ENCODE data around the gene STMP1.

The STMP1 gene

GRCh38 chr7:135719688-135720087 is 57.4 kb downstream of the STMP1 start:
- DNase-seq (ENCODE audit: low read depth, low spot score), result no peak

- DNase-seq (ENCODE audit: low read depth, low spot score), result no peak
Measured at GRCh38 chr7:135721198-135721820, 59.0 kb downstream of the STMP1 start.

DNA sequence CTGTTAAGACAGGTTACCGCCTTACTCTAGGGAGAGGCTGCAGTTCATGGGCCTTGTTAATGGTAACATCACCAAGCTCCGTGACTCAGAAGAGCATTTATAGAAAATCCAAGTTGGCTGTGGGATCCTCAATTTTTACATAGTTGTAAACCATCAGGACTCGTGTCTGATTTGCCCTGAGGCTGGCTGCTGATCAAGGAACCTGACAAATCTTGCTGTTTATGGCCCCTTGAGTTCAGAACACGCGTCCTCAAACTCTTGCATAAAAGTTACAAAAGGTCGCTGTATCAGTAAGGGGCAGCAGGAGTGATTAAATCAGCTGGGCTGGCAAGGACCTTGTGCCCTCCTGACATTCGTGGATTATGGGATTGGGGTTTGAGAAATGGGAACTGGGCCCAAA is 61.1 kb downstream of the STMP1 start:
- DNase-seq (ENCODE audit: low read depth, low spot score), result no peak

Measured in ELF-1 (cell line).